Suppressor macrophage (primary cell): ENCODE data around the gene TRIM44.
"Not testable (repeated sequence)": the region's sequence is repeated elsewhere in the genome, so short reads cannot be mapped to it uniquely, and the experiment has no call there.

Source experiments
- DNase-seq, 4 experiments: peaks; one replicate each; pipeline ENCODE4 v3.0.0-alpha.2; 2020 to 2022

Gene TRIM44

GRCh38 chr11:35633827-35634423 lies 28.6 kb upstream of the TRIM44 start:
- DNase-seq, result no peak

GRCh38 chr11:35635933-35636332 lies 26.6 kb upstream of the TRIM44 start:
- no peak for DNase-seq

- DNase-seq, result no peak
Observed at GRCh38 chr11:35639591-35640179, 22.9 kb upstream of the TRIM44 start.

GRCh38 chr11:35641171-35641897 lies 21.2 kb upstream of the TRIM44 start:
- no peak for DNase-seq

GRCh38 chr11:35641964-35642363 lies 20.6 kb upstream of the TRIM44 start:
- no peak for DNase-seq

- no peak for DNase-seq
Observed at GRCh38 chr11:35647421-35648093, 15.0 kb upstream of the TRIM44 start.

- DNase-seq, result no peak
Observed at GRCh38 chr11:35650006-35650405, 12.6 kb upstream of the TRIM44 start.

GRCh38 chr11:35650467-35650866 lies 12.1 kb upstream of the TRIM44 start:
- no peak for DNase-seq

- DNase-seq, result no peak
Observed at GRCh38 chr11:35651263-35651662, 11.3 kb upstream of the TRIM44 start.

GRCh38 chr11:35652786-35653185 lies 9.8 kb upstream of the TRIM44 start:
- not testable (repeated sequence) for DNase-seq

- no peak for DNase-seq
Observed at GRCh38 chr11:35654711-35655110, 7.9 kb upstream of the TRIM44 start.

GRCh38 chr11:35655254-35655653 lies 7.3 kb upstream of the TRIM44 start:
- no peak for DNase-seq

- no peak for DNase-seq
Observed at GRCh38 chr11:35655856-35656255, 6.7 kb upstream of the TRIM44 start.

- no peak for DNase-seq
Observed at GRCh38 chr11:35658020-35658948, 4.3 kb upstream of the TRIM44 start.

- DNase-seq, result no peak
Observed at GRCh38 chr11:35661534-35661933, 1.0 kb upstream of the TRIM44 start.

- DNase-seq, result peak in 1 of 4 experiments; percentile 13
Observed at GRCh38 chr11:35662061-35662648, 420 bp upstream of the TRIM44 start.

- no peak for DNase-seq
Observed at GRCh38 chr11:35663408-35663702, 780 bp downstream of the TRIM44 start.

- no peak for DNase-seq
Observed at GRCh38 chr11:35664977-35665441, 2.4 kb downstream of the TRIM44 start.

GRCh38 chr11:35667257-35667656 lies 4.7 kb downstream of the TRIM44 start:
- no peak for DNase-seq

- not testable (repeated sequence) for DNase-seq
Observed at GRCh38 chr11:35668350-35668749, 5.8 kb downstream of the TRIM44 start.

- DNase-seq, result no peak
Observed at GRCh38 chr11:35671396-35672127, 9.0 kb downstream of the TRIM44 start.
